ENCODE data around the gene SNRPA1.

DNA sequence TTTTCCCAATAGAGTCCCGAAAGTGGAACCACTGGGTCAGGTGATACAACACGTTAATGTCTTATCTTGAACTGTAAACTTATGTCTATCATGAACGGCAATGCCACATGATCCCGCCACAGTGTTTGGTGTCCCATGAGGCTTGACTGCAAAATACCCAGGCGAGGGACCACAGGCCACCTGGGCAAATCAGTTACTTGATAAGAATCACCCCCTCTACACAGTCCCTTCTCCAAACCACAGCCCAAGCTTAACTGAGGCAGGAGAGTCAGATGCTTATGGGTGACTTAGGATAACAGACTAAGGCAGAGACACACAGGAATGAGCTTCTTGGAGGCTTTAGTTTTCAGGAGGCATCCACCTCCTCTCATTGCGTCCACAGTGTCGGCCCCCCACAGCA lies 42.9 kb upstream of the SNRPA1 start:
- TF ChIP-seq, protein P1, sequence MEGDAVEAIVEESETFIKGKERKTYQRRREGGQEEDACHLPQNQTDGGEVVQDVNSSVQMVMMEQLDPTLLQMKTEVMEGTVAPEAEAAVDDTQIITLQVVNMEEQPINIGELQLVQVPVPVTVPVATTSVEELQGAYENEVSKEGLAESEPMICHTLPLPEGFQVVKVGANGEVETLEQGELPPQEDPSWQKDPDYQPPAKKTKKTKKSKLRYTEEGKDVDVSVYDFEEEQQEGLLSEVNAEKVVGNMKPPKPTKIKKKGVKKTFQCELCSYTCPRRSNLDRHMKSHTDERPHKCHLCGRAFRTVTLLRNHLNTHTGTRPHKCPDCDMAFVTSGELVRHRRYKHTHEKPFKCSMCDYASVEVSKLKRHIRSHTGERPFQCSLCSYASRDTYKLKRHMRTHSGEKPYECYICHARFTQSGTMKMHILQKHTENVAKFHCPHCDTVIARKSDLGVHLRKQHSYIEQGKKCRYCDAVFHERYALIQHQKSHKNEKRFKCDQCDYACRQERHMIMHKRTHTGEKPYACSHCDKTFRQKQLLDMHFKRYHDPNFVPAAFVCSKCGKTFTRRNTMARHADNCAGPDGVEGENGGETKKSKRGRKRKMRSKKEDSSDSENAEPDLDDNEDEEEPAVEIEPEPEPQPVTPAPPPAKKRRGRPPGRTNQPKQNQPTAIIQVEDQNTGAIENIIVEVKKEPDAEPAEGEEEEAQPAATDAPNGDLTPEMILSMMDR (IDR thresholded peaks at IDR 0.05), result no peak
- TF ChIP-seq POLR2A (IDR thresholded peaks at IDR 0.05), result no peak
